NB4 (cell line): ENCODE measurements around the gene SLMAP.

ENCODE experiments used
- CTCF ChIP-seq: IDR thresholded peaks from one replicate; pipeline ENCODE4 v1.5.1; 2012; ENCODE audit warnings: low read depth, low read length
- MAX ChIP-seq: IDR thresholded peaks from 2 replicates; pipeline ENCODE4 v1.6.1; 2011; ENCODE audit warnings: low read depth, low read length
- POLR2A ChIP-seq: IDR thresholded peaks from 2 replicates; pipeline ENCODE4 v1.6.1; 2011; ENCODE audit warnings: mild to moderate bottlenecking; ENCODE audit not compliant: insufficient read length; ENCODE audit errors: extremely low read depth

GRCh38 chr3:57855943-57856342 is 99.8 kb downstream of the SLMAP start:
- TF ChIP-seq POLR2A (no peak), CTCF (no peak), MAX (no peak)
